GM18499 (cell line): ENCODE results near the gene IL17REL.

Experiments
- ATAC-seq: cut with Tn5 transposase; IDR thresholded peaks from one replicate; pipeline ENCODE4 v1.9.1; 2021; ENCODE audit warnings: moderate number of reproducible peaks; ENCODE audit not compliant: insufficient read depth, unreplicated experiment

Gene IL17REL

DNA sequence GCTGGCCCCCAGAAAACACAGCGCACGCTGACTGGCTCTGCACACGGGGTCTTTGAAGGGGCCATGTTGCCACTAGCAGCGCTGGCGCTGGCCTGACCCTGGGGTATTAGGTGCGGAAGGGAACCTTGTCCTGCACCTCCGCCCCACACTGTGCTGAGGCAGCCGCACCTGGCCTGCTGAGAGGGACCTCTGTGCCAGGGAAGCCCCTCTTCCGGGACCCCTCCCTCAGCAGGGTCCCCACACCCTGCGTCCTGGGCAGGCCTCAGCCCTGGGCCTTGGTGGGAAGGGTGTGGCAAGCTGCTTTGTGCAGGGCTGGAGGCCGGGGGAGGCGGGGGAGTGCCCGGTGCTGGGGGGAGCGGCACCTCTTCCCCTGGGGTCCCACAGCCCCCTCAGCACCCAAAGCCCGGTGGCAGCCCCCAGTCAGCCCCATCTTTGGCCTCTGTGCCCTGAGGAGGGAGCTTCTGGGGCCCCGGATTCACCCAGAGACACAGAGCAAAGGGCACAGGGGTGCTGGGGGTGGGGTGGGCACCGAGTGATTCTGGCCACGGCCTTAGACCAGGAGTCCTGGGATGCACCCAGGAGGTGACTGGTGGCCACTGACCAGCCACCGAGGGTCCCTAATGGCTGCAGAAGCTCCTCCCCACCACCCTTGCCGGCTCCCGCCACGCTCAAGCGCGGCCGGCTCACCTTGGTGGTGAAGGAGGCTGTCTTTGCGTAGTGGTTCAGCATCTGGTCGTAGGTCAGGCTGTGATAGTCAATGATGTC is 34.1 kb upstream of the IL17REL start:
- ATAC-seq, result no peak

DNA sequence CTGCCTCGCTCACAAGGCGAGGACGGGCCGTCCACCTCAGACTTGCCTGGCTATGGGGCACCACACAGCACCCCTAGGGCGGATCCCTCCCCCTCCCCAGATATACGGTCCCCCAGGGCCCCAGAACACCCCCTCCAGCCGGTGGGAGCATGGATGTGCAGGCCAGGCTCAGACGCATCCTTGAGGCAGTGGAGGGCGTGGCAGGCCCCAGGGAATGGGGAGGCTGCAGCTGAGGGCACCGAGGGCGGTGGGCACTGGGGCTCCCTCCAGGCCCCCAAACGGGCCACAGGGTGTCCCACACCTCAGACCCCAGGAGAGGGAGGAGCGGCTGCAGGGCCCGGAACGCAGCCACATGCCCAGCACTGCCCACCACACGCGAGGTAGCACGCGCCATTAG is 33.5 kb upstream of the IL17REL start:
- no peak for ATAC-seq

DNA sequence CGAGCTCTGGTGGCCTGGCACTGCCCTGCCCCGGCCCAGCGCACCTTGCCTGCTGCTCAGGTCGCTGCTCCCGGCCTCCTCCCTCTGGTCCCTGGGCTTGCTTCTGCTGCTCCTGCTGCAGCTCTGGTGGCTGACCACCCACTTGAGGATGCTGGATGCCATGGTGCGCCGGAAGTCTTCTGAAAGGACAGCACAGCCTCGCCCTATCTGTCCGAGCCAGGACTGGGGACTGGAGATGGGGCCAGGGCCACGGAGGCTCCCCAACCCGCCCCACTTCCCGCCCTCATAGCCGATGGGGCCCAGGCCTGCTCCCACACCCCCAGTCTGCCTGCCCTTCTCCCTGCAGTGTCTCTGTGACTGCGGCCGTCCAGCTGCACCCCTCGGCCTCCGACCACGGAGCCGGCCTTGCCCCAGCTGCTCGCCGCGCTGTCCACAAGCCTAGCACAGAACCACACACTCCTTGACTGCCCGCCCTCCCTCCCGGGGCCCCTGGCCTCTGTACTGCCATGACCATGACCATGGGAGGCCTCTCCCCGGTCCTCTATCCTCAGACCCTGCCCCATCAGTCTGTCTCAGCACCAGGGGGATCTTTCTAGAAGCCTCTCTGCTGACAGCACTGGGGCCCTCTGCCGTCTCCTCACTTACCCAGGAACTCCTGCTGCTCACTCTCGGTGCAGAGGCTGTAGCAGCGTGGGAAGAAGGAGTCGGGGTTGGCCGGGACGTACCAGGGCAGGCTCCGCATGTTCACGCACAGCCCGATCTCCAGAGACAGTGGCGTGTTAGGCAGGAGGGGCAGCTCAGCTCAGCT is 32.9 kb upstream of the IL17REL start:
- no peak for ATAC-seq

DNA sequence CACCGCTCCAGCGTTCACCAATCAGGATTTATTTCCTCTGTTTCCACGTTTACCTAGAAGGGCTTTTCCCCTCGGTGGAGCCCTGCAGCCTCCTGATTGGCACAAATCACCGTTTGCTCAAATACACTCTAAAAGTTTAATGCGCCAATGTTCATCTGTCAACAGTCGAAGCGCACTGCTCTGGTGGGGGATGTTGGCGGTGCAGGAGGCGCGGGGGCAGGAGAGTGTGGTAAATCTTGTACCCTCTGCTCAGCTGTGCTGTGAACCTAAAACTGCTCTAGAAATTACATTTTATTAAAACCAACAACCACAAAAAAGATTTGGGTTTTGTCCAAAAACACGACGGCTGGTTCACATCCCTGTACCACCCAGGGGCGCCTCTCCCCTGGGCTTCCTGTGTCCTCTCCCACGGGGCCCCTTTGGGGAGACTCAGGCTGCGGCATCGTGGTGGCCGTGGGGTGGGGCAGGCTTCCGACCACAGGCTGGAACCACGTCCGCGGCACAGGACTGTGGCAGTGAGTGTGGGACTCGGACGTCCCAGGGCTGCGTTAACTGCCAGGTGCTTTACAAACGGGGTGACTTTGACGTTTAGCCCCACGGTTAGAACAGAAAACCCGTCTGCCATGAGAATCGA is 32.0 kb upstream of the IL17REL start:
- no peak for ATAC-seq

DNA sequence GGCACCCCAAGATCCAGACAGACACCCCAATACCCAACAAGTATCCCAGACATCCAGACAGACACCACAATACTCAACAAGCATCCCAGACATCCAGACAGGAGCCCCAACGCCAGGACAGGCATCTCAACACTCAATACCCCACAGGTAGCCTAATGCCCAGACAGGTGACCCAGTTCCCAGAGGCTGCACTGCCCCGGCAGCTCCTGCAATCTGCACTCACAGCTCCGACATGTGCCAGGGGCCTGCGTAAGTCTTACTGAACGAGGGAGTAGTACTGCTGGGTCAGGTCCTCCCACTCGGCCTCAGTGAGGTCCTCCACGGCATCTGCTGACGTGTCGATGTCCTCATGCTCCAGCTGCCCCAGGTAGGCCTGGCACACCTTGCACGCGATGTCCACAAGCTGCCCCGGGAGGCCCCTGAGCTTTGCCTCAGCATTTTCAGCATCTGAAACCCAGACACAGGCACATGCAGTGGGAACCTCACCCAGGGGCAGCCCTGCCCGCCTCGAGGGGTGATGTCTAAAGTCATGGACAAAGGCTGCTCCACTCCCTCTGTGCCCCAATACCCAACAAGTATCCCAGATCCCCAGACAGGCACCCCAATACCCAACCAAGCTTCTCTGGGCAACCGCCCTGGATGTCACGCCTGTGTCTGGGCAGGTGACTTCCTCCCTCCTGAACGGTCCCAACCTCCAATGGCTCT is 28.9 kb upstream of the IL17REL start:
- no peak for ATAC-seq

DNA sequence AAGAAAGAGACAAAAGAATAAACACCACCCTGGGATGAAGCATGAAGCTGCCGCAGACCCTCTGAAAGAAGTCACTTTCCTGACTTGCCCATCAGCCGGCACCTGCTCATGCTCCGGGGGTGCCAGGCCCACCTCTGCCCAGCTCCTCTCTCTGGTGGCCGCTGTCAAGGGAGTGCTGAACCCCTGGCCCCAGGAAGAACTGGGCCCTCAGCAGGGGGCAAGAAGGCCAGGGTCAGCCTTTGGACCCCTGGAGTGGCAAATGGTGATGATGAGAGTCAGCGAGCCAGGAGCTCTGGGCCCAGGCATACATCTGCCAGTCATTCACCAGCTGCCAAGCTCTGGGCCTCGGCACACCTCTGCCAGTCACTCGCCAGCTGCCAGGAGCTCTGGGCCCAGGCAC is 28.2 kb upstream of the IL17REL start:
- no peak for ATAC-seq

DNA sequence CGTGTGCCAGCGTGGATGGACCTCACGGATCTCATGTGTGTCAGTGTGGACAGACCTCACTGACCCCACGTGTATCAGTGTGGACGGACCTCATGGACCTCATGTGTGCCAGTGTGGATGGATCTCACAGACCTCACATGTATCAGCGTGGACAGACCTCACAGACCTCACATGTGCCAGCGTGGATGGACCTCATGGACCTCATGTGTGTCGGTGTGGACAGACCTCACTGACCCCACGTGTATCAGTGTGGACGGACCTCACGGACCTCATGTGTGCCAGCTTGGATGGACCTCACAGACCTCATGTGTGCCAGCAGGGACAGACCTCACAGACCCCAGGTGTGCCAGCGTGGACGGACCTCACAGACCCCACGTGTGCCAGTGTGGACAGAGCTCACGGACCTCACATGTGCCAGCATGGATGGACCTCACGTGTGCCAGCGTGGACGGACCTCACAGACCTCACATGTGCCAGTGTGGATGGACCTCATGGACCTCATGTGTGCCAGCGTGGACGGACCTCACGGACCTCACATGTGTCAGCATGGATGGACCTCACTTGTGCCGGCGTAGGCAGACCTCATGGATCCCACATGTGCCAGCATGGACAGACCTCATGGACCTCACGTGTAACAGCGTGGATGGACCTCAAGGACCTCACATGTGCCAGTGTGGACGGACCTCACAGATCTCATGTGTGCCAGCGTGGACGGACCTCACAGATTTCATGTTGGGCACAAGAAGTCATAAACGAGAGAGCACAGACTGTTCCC is 27.3 kb upstream of the IL17REL start:
- no peak for ATAC-seq

DNA sequence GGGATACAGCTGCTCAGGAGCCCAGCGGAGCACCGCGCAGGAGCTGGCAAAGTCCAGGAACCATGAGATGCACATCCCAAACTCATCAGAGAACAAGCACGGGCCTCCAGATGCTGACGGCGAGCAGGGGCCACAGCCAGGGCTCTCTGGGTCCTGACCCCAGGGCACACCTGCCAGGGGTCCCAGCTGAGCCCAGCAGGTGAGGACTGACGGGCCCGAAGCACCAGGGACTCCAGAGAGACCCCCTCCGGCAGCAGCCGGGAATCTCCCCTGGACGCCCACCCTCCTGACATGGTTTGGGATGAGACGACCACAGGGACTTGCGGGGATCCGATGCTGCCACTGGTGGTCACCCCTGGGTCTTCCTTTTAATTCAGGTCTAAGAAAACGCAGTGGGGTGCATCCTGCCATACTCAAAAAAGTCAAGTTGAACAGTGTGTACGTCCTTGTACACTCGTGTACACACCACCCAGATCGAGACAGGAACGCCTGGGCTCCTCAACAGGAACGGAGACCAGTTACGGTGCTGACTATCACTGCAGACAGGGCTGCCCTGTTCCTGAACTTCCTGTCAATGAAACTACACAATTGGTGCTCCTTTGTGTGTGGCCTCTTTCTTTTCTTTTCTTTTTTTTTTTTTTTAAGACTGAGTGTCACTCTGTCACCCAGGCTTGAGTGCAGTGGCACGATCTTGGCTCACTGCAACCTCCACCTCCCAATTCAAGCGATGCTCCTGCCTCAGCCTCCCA is 23.6 kb upstream of the IL17REL start:
- ATAC-seq, result no peak

DNA sequence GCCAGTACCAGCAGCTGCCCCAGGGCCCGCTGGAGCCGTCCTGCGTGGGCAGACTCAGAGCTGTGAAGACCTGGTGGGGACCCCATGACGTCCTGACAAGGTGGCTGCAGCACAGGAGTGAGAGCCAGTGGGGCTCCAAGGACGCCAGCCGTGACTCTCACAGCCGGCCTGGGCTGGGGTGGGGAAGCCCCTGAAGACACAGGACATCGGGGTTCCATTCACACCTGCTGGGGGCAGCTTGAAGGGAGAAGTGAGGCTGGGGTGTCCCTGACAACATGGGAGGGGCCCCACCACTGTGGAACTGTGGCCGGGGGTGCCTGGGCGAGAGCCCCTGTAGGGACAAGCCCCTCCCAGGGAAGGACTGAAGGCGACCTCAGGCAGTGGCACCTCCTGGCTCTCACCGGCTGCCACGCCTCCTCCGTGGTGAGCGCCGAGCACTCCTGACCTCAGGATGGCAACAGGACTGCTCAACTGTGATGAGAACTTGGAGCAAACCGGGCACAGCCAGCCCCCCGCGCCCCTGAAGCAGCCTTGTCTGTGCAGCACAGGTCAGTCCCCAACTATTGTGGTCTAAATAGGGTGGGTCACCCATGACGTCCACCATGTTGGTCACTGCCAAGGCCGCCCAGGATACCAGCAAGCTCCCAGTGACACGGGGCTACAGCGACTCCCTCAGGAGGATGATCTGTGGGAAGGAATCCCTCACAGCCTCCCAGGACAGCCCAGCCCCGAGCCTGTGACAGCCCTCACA is 22.7 kb upstream of the IL17REL start:
- no peak for ATAC-seq

DNA sequence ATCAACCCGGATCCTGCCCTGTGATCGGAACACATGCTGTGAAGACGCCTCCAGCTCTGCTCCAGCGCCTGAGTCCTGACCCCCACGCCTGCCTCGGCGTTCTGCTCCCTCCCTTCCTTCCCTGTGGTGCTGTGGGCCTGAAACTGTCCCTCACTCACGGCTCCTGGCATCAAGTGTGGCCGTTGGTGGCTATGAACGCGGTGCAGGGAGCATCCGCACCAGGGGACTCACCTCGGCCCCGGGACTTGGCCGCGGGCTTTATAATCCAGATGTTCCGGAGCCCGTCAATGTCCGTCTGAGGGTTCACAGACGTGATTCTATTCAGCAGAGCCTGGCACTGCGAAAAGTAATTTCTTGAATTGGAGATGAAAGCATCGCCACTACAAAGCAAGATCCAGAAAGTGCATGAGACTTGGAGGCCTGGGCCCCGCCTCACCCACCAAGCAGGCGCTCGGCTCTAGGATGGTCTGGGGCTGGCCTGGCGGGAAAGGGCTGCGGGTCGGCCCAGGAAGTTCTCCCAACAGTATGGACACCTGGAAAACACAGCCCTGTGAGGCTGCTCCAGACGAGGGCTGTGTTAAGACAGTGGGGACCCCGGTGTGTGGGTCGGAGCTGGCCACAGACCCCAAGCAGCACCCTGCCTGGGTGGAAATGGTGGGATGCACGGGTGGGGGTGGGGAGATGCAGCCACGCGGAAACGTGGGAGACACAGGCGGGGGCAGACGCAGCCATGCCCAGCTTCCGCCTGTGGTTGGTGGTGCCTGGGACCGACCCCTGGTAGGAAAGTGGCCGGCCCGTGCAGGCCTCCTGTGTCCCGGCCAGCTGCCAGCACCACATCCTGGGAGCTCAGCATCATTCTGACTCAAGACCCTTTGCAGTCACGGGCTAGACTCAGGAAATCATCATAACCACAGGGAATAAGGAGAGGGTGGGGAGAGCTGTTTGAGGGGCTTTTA is 21.8 kb upstream of the IL17REL start:
- no peak for ATAC-seq

DNA sequence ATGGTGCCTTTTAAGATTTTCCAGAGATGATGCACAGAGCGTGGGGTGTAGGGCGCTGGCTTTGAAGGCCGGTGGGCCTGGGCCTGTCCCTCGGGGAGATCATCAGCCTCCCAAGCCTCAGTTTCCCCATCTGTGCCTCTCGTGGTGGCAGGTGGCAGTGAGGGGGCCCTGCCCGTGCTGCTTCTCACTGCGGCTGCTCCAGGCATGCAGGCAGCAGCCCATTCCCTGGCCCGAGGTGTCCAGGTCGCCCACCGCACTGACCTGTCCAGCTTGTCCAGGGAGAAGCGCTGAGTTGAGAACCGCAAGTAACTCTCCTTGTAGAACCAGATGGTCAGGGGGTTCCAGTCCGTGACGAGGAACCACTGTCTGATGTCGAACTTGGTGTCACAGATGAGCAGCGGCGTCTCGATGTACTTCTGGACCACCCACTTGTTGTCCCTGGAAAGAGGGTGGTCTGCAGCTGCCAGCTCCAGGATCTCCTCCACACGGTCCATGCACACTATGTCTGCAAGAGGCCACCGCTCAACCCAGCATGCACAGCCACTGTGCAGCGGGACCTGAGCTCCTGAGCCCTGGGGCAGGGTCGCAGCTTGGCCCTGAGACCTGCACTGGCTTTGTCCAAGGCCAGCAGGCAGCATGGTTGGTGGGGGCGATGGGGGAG is 20.5 kb upstream of the IL17REL start:
- no peak for ATAC-seq

DNA sequence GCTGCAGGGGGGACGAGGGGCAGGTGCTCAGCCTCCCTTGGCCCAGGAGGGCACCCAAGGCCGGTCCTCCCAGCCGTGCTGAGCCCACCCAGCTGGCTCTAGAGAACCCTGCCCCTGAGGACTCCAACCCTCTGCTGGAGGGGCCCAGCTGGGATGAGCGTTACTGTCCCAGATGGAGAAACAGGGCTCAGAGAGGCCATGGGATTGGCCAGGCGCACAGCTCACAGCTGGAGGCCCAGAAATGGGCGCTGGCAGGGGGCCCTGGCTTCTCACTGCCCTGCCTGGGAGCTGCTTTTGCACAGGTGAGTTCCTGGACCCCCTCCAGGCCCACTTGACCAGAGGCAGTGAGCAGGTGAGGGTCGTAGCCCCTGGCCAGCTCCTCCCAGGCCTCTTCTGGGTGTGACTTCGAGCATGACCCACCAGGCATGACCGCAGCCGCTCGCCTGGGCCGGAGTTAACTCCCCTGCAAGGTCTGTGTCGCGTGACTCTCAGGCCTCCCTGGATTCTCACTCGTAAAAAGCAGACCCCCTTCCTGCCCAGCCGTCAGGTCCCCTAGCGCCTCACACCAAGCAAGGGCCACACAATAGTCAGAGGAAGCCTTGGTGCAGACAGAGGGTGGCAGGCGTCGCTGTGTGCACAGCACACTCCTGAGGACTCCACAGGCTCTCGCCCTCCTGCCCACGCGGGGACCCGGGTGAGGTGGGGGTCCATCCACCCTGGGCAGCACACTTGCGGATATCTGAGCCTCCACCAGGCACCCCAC is 19.7 kb upstream of the IL17REL start:
- ATAC-seq, result no peak

DNA sequence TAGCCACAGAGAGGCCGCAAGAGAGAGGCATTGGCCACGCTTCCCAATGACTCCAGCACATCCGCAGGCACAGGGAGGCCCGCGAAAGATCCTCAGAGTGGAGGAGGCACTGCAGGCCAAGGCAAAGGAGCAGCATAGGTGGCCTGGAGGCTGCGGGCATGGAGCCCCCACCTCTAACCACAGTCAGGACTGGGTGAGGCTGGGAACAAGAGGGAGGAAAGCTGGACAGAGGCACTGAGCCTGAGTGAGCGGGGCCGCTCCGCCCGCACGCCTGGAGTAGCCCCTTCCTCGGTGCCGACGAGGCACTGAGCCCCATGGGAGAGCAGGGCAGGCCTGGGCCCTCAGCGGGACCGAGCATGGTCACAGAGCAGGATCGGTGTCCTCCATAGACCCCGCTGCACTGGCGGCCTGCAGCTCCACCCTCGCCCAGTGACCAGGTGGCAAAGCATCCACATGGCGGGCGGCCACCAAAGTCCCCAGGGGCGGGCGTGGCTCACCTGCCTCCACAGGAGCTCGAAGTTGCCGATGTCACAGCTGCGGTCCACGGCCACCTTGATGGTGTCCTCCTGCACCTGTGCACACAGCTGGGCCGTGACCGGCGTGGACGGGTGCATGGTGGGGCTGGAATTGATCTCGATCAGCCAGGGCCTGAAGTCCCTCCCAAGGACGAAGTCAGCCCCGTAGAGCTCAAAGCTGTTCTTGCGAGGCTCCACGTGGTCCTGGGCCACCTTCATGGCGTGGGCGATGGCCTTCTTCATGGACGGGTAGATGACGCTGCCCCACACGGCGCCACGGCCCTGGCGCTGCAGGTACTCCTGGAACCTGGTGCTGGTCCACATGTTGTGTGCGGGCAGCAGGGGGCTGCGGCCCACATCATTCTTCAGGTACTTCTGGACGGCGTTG is 18.9 kb upstream of the IL17REL start:
- no peak for ATAC-seq

DNA sequence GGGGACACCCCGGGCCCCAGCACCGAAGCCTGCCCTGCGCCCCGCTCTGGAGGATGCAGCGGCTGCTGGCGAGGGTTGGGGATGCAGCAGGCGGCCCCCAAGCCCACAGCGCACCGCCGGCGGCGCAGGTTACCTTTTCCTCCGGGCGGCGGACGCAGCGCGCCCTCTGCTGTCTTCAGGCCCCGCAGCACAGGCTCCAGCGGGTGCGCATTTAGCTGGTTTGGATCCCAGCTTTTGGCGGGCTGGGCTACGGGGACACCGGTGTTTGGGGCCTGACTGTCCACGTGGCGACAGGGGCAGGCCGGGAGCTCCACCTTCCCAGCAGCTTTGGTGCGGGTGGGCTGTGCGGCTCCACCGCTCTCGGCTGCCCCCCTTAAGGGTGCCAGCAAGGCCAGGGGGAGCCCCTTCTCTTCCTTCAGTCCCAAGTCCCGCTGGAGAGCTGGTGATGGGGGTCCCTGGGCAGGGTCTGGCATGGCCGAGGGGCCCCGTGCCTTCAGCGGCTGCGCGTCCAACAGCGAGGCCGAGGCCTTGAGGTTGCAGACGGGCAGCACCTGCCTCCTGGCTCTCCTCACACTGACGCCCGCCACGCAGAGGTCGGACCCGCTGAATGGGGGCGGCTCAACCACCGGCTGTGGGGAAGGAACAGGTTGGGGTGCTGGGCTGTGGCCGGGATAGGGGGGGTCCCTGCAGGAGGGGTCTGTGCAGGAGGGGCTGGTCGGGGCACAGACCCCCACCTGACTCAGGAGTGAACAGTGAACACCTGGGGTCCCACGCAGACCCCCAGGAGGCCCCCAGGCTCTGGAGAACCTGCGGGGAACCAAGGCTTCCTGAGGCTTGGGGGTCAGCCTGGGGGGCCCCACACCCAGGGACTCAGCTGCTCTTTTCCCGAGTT is 18.0 kb upstream of the IL17REL start:
- no peak for ATAC-seq
